Gastrocnemius medialis (tissue), 4 donors: ENCODE data around the gene CNPY3. TPM values are rescaled to one million over a fixed set of nuclear protein-coding genes. Genes with fewer than 3 reads are reported as not detected.

Experiments used
- ATAC-seq, 2 donors: fragments of 150-250 bp; one replicate each; pipeline ENCODE4 v1.9.1; 2016
- DNase-seq, 2 donors: peaks; one replicate each; pipeline ENCODE4 v3.0.0-alpha.2; 2019
- H3K27ac ChIP-seq, 4 donors: fragments of 200-600 bp; sonication (generic); 1 replicate in 1 of 4; 2 replicates in 3 of 4; pipeline ENCODE4 v1.5.1; 2016 to 2018; ENCODE audit warnings: mild to moderate bottlenecking in 2 of 4, moderate library complexity in 1 of 4
- H3K27me3 ChIP-seq, 3 donors: fragments of 200-600 bp; sonication (generic) in 2 of 3; 1 replicate in 1 of 3; 2 replicates in 2 of 3; pipeline versions ENCODE4 v1.5.1 to v1.6.0; 2016 to 2019; ENCODE audit warnings: mild to moderate bottlenecking in 1 of 3, moderate library complexity in 1 of 3
- H3K36me3 ChIP-seq, 2 donors: fragments of 200-600 bp; sonication (generic) in 1 of 2; one replicate each; pipeline ENCODE4 v1.5.1; 2017 to 2018
- H3K4me1 ChIP-seq, 2 donors: fragments of 200-600 bp; sonication (generic) in 1 of 2; one replicate each; pipeline ENCODE4 v1.5.1; 2016 to 2017; ENCODE audit warnings: mild to moderate bottlenecking in 2 of 2
- H3K4me3 ChIP-seq, 4 donors: fragments of 200-600 bp; sonication (generic) in 3 of 4; 1 replicate in 1 of 4; 2 replicates in 3 of 4; pipeline ENCODE4 v1.5.1; 2016 to 2019; ENCODE audit warnings: mild to moderate bottlenecking in 2 of 4
- H3K9me3 ChIP-seq, 3 donors: fragments of 200-600 bp; sonication (generic) in 2 of 3; 1 replicate in 1 of 3; 2 replicates in 2 of 3; pipeline ENCODE4 v1.5.1; 2016 to 2019
- POLR2A ChIP-seq, 2 donors: fragments of 450-650 bp; IDR thresholded peaks; one replicate each; pipeline ENCODE4 v1.6.1; 2017; ENCODE audit warnings: antibody characterized with exemption in 2 of 2, mild to moderate bottlenecking in 2 of 2, moderate library complexity in 2 of 2
- in situ Hi-C, 4 donors: fragments of 200-750 bp; cut with MboI; loops; one replicate each; pipeline versions ENCODE4 v1.15.0 to v1.8.0; 2017; ENCODE audit warnings: low sequenced_read_pairs in 4 of 4
- intact Hi-C: fragments of 100-400 bp; cut with DNase I; formaldehyde crosslinking; loops from one replicate; pipeline ENCODE4 v1.15.1; 2023; ENCODE audit warnings: low total_unique reads
- total RNA-seq, 4 donors: library from RNA; depleted of rRNA; stranded (reverse); fragments of >200 nt; gene quantifications; one replicate each; pipeline versions ENCODE4 v1.1.0 to v1.2.3, GENCODE V29; 2016
- TF ChIP-seq, protein P1 (sequence below), 5 experiments: fragments of 450-650 bp in 3 of 5; fragments of 200-600 bp in 2 of 5; sonication (generic) in 2 of 5; IDR thresholded peaks in 4 of 5; conservative IDR thresholded peaks in 1 of 5; 1 replicate in 4 of 5; 2 replicates in 1 of 5; pipeline ENCODE4 v1.5.1; 2016 to 2019; ENCODE audit warnings: antibody characterized with exemption in 5 of 5, mild to moderate bottlenecking in 3 of 5, moderate library complexity in 3 of 5

The CNPY3 gene
- total RNA-seq, 4 donors from 2014 or later: 7.1 to 13.5 (median 9.3) TPM

DNA sequence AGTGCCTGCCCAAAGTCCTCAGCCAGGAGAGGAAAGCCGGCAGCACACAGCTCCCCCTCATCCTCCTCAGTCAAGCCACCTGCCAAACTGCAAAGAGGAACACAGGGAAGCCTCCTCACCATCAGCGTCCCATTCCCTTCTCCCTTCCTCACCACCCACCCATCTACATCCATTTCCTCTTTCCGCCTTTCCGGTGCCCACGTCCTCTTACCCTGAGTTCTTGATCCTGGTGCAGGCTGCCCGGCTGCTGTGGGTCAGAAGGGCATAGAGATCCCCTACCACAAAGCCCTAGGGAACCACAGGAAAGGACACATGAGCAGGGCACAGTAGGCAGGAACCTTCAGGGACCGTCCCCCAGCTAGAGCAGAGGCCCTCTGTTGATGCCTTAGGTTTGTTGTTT is 37.3 kb downstream of the CNPY3 start:
- Histone ChIP-seq H3K36me3 (peaks cover 0 to 33% of the 10 kb centered on the region in 2 donors), H3K27me3 (no peaks in the 10 kb centered on the region), H3K9me3 (no peaks in the 10 kb centered on the region), H3K27ac (no peak overlapping the region), H3K4me1 (no peaks in the 10 kb centered on the region), H3K4me3 (no peak overlapping the region)
- intact Hi-C loops: no loop called here
- in situ Hi-C loops: no loop called here
- no peak for ATAC-seq
- DNase-seq: no peak
- no peak for TF ChIP-seq POLR2A (IDR thresholded peaks at IDR 0.05)
- TF ChIP-seq, protein P1, sequence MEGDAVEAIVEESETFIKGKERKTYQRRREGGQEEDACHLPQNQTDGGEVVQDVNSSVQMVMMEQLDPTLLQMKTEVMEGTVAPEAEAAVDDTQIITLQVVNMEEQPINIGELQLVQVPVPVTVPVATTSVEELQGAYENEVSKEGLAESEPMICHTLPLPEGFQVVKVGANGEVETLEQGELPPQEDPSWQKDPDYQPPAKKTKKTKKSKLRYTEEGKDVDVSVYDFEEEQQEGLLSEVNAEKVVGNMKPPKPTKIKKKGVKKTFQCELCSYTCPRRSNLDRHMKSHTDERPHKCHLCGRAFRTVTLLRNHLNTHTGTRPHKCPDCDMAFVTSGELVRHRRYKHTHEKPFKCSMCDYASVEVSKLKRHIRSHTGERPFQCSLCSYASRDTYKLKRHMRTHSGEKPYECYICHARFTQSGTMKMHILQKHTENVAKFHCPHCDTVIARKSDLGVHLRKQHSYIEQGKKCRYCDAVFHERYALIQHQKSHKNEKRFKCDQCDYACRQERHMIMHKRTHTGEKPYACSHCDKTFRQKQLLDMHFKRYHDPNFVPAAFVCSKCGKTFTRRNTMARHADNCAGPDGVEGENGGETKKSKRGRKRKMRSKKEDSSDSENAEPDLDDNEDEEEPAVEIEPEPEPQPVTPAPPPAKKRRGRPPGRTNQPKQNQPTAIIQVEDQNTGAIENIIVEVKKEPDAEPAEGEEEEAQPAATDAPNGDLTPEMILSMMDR (IDR thresholded peaks at IDR 0.05 in 4 of 5, conservative IDR thresholded peaks at IDR 0.05 in 1 of 5): no peak

DNA sequence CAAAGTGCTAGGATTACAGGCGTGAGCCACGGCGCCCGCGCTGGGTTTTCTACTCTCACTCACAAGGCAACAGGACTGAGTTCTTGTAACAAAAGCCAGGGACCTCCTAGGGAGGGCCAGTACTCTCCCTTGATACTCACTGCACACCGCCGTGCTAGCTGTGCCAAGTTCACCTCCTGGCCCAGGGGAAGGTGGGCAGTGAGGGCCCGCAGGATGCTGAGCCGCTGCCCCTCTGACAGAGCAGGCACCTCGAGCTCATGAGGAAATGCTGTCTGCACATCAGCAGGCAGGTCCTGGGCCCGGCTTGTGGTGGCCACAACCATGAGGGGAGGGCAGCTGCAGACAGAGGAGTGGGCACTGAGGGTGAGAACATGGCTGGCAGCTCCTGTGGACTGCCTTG is 37.9 kb downstream of the CNPY3 start:
- Histone ChIP-seq H3K27me3 (no peaks in the 10 kb centered on the region), H3K36me3 (peaks cover 0 to 33% of the 10 kb centered on the region in 2 donors), H3K27ac (no peak overlapping the region), H3K4me1 (no peaks in the 10 kb centered on the region), H3K9me3 (no peaks in the 10 kb centered on the region), H3K4me3 (no peak overlapping the region)
- in situ Hi-C loops (no loop called here), intact Hi-C loops (no loop called here)
- ATAC-seq (no peak), DNase-seq (no peak)
- no peak for TF ChIP-seq POLR2A (IDR thresholded peaks at IDR 0.05)
- TF ChIP-seq, protein P1 (IDR thresholded peaks at IDR 0.05 in 4 of 5, conservative IDR thresholded peaks at IDR 0.05 in 1 of 5): no peak

DNA sequence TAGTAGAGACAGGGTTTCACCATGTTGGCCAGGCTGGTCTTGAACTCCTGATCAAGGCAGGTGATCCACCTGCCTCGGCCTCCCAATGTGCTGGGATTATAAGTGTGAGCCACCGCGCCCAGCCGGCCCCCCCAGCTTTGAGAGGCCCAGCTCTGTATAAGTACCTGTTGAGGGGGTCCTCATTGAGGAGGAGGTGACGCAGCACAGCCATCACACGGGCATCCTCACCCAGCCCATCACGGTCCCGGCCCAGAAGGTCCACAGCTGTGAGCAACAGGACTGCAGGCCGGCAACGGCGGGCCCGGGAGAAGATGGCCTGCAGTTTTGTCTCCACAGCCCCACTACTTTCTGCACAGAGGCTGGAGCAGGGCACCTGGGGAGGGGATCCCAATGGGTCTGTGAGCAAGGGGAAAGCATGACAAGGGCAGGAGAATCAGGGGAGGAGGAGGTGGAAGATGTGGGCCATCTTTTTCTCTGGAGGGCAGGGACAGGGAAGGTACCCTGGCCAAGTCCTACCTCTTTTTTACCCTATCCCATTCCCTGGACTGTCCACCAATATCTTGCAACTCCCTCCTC is 38.9 kb downstream of the CNPY3 start:
- TF ChIP-seq, protein P1 (IDR thresholded peaks at IDR 0.05 in 4 of 5, conservative IDR thresholded peaks at IDR 0.05 in 1 of 5): no peak
- TF ChIP-seq POLR2A (IDR thresholded peaks at IDR 0.05): no peak
- Histone ChIP-seq H3K4me1 (no peaks in the 10 kb centered on the region), H3K4me3 (no peak overlapping the region), H3K36me3 (peaks cover 0 to 33% of the 10 kb centered on the region in 2 donors), H3K27me3 (no peaks in the 10 kb centered on the region), H3K27ac (no peak overlapping the region), H3K9me3 (no peaks in the 10 kb centered on the region)
- in situ Hi-C loops: no loop called here
- ATAC-seq (no peak), DNase-seq (no peak)
- intact Hi-C loops: no loop called here

DNA sequence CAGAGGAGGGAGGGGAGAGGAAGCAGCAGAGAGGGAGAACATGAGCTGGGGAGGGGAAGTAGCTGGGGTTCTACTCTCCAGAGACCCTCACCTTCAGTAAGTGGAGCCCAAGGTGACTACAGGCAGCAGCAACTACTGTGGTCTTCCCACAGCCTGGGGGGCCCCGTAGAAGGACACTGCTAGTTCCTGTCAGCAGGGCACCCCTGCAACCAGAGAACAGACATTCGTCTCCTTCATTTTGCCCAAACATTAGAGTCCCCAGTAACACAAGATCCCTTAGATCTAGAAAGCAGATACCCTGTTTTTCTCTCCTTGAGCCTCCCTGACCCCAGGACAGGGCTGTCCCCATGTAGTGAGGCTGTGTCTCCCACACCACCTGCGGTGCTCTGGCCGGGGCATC is 39.5 kb downstream of the CNPY3 start:
- intact Hi-C loops: no loop called here
- in situ Hi-C loops: no loop called here
- no peak overlapping the region for H3K4me3 ChIP-seq
- ATAC-seq: no peak
- H3K4me1 ChIP-seq: no peaks in the 10 kb centered on the region
- no peak overlapping the region for H3K27ac ChIP-seq
- H3K9me3 ChIP-seq: no peaks in the 10 kb centered on the region
- TF ChIP-seq, protein P1 (IDR thresholded peaks at IDR 0.05 in 4 of 5, conservative IDR thresholded peaks at IDR 0.05 in 1 of 5): no peak
- no peak for TF ChIP-seq POLR2A (IDR thresholded peaks at IDR 0.05)
- DNase-seq: no peak
- no peaks in the 10 kb centered on the region for H3K27me3 ChIP-seq
- peaks cover 0 to 29% of the 10 kb centered on the region in 2 donors for H3K36me3 ChIP-seq

DNA sequence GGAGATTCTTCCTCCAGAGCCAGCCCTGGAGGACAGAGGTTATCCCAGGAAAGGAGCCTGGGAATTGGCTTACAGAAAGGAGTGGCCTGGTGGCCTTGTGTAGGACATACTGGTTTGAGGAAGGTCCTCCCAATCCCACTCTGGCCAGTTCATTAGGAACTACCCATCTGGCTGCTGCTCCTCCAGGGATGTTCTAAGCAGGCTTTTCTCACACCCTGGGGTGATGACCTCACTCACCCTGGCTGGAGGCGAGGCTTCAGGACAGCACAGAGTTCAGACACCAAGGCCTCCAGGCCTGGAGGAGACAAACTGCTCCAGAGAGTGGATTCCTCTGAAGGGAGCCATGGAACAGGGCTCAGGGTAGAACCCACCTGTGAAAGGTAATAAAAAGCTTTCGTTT is 40.2 kb downstream of the CNPY3 start:
- H3K4me1 ChIP-seq: no peaks in the 10 kb centered on the region
- ATAC-seq (no peak), DNase-seq (no peak)
- intact Hi-C loops (no loop called here), in situ Hi-C loops (no loop called here)
- H3K27ac ChIP-seq: no peak overlapping the region
- no peak overlapping the region for H3K4me3 ChIP-seq
- no peaks in the 10 kb centered on the region for H3K27me3 ChIP-seq
- H3K9me3 ChIP-seq: no peaks in the 10 kb centered on the region
- TF ChIP-seq, protein P1 (IDR thresholded peaks at IDR 0.05 in 4 of 5, conservative IDR thresholded peaks at IDR 0.05 in 1 of 5): no peak
- no peak for TF ChIP-seq POLR2A (IDR thresholded peaks at IDR 0.05)
- H3K36me3 ChIP-seq: peaks cover 0 to 23% of the 10 kb centered on the region in 2 donors
